GM23338 (cell line): Measurements from ENCODE around the gene NAGA. TPM values are rescaled to one million over a fixed set of nuclear protein-coding genes. Genes with fewer than 3 reads are reported as not detected.

Experiments used
- ATAC-seq: fragments of 200-7000 bp; cut with Tn5 transposase; 3 replicates; pipeline ENCODE4 v1.9.1; 2020
- DNase-seq: peaks from one replicate; pipeline ENCODE4 v3.0.0-alpha.2; 2015; ENCODE audit warnings: low spot score
- H2AFZ ChIP-seq: fragments of 200-600 bp; sonication (generic); 2 replicates; pipeline ENCODE4 v1.8.0; 2016; ENCODE audit warnings: antibody characterized with exemption, mild to moderate bottlenecking, moderate library complexity
- H3F3A ChIP-seq: fragments of 200-600 bp; sonication (generic); replicated peaks from 2 replicates; pipeline ENCODE4 v1.8.0; 2017; ENCODE audit warnings: antibody characterized with exemption, mixed run types, low read depth
- H3K27ac ChIP-seq: fragments of 200-600 bp; sonication (generic); 2 replicates; pipeline ENCODE4 v1.6.1; 2016; ENCODE audit warnings: low read depth
- H3K27me3 ChIP-seq: fragments of 200-600 bp; sonication (generic); 2 replicates; pipeline ENCODE4 v1.8.0; 2016; ENCODE audit warnings: mild to moderate bottlenecking, mixed run types, moderate library complexity; ENCODE audit not compliant: insufficient read depth
- H3K36me3 ChIP-seq: fragments of 200-600 bp; sonication (generic); 2 replicates; pipeline ENCODE4 v1.8.0; 2016; ENCODE audit warnings: mild to moderate bottlenecking; ENCODE audit not compliant: insufficient read depth
- H3K4me1 ChIP-seq: fragments of 200-600 bp; sonication (generic); 2 replicates; pipeline ENCODE4 v1.8.0; 2016; ENCODE audit warnings: mild to moderate bottlenecking, moderate library complexity; ENCODE audit not compliant: insufficient read depth
- H3K4me2 ChIP-seq: fragments of 200-600 bp; sonication (generic); 2 replicates; pipeline ENCODE4 v1.7.1; 2017; ENCODE audit warnings: mixed run types
- H3K4me3 ChIP-seq: fragments of 200-600 bp; sonication (generic); 2 replicates; pipeline ENCODE4 v1.6.1; 2016; ENCODE audit warnings: mixed run types
- H3K79me2 ChIP-seq: fragments of 200-600 bp; sonication (generic); replicated peaks from 2 replicates; pipeline ENCODE4 v1.8.0; 2017; ENCODE audit warnings: mild to moderate bottlenecking; ENCODE audit not compliant: insufficient read depth
- H3K9me2 ChIP-seq: fragments of 200-600 bp; sonication (generic); 2 replicates; pipeline ENCODE4 v1.8.0; 2017; ENCODE audit not compliant: insufficient read depth
- H4K20me1 ChIP-seq: fragments of 200-600 bp; sonication (generic); replicated peaks from 2 replicates; pipeline ENCODE4 v1.8.0; 2017; ENCODE audit warnings: mild to moderate bottlenecking; ENCODE audit not compliant: insufficient read depth
- H3K27ac Mint-ChIP-seq: 2 replicates; pipeline ENCODE4 v1.8.0; 2020; ENCODE audit warnings: inconsistent platforms, mild to moderate bottlenecking, moderate library complexity, mixed read lengths
- H3K27me3 Mint-ChIP-seq: 3 replicates; pipeline ENCODE4 v1.8.0; 2022; ENCODE audit warnings: low read depth, mild to moderate bottlenecking, moderate library complexity, mixed read lengths, inconsistent platforms; ENCODE audit not compliant: insufficient read depth, poor library complexity
- H3K36me3 Mint-ChIP-seq: 3 replicates; pipeline ENCODE4 v1.8.0; 2021; ENCODE audit warnings: low read depth, mild to moderate bottlenecking, inconsistent platforms, moderate library complexity, mixed read lengths
- H3K4me1 Mint-ChIP-seq: 3 replicates; pipeline ENCODE4 v1.8.0; 2020; ENCODE audit warnings: mild to moderate bottlenecking, inconsistent platforms, mixed read lengths
- H3K4me3 Mint-ChIP-seq: 3 replicates; pipeline ENCODE4 v1.8.0; 2021; ENCODE audit warnings: moderate library complexity, mild to moderate bottlenecking, inconsistent platforms, mixed read lengths
- H3K9me3 Mint-ChIP-seq: 3 replicates; pipeline ENCODE4 v1.8.0; 2020; ENCODE audit warnings: moderate library complexity, mild to moderate bottlenecking, inconsistent platforms, mixed read lengths
- CREB1 ChIP-seq: fragments of 250-450 bp; sonication (Bioruptor Pico); IDR thresholded peaks from 2 replicates; pipeline ENCODE4 v1.5.0; 2020; ENCODE audit warnings: low read depth, mild to moderate bottlenecking, moderate library complexity
- CTCF ChIP-seq, 2 experiments: fragments of 200-600 bp in 1 of 2; sonication (generic) in 1 of 2; conservative IDR thresholded peaks; 2 replicates each; pipeline versions ENCODE4 v1.5.1 to v1.6.1; 2016 to 2017; ENCODE audit warnings: antibody characterized with exemption in 2 of 2, low read depth in 2 of 2, mild to moderate bottlenecking in 2 of 2, moderate library complexity in 1 of 2
- ETS1 ChIP-seq: IDR thresholded peaks from 2 replicates; pipeline ENCODE4 v1.6.1; 2016; ENCODE audit warnings: antibody characterized with exemption
- EZH2 ChIP-seq: fragments of 200-600 bp; sonication (generic); IDR thresholded peaks from one replicate; pipeline ENCODE4 v1.8.0; 2017; ENCODE audit warnings: antibody characterized with exemption, mild to moderate bottlenecking, low read depth; ENCODE audit not compliant: unreplicated experiment
- EZH2phosphoT487 ChIP-seq: fragments of 200-600 bp; sonication (generic); IDR thresholded peaks from one replicate; pipeline ENCODE4 v1.8.1; 2018; ENCODE audit warnings: antibody characterized with exemption; ENCODE audit not compliant: unreplicated experiment
- JUNB ChIP-seq: IDR thresholded peaks from one replicate; pipeline ENCODE4 v1.6.1; 2016; ENCODE audit warnings: antibody characterized with exemption; ENCODE audit not compliant: unreplicated experiment
- POLR2AphosphoS5 ChIP-seq: IDR thresholded peaks from 2 replicates; pipeline ENCODE4 v1.6.1; 2016; ENCODE audit warnings: antibody characterized with exemption, low read depth
- STAT1 ChIP-seq: IDR thresholded peaks from one replicate; pipeline ENCODE4 v1.6.1; 2016; ENCODE audit warnings: antibody characterized with exemption; ENCODE audit not compliant: unreplicated experiment
- ZNF114 ChIP-seq: fragments of 250-450 bp; sonication (Bioruptor Pico); IDR thresholded peaks from 2 replicates; pipeline ENCODE4 v1.5.0; 2020; ENCODE audit warnings: mild to moderate bottlenecking, moderate library complexity
- ZNF462 ChIP-seq: fragments of 250-450 bp; sonication (Bioruptor Pico); IDR thresholded peaks from 2 replicates; pipeline ENCODE4 v1.5.0; 2020; ENCODE audit warnings: mild to moderate bottlenecking, moderate library complexity
- polyA plus RNA-seq: library from polyadenylated mRNA; unstranded; fragments of >200 nt; fragmentation: Nextera tagmentation; extraction: Ambion mirVana; gene quantifications from 2 replicates; pipeline ENCODE4 v1.2.1, GENCODE V29; 2016
- total RNA-seq: library from RNA; depleted of rRNA; stranded (reverse); fragments of >200 nt; shearing (Covaris generic); gene quantifications from 2 replicates; pipeline ENCODE4 v1.2.3, GENCODE V29; 2014

Gene NAGA
- total and polyA plus RNA-seq, 2 experiments from 2014 or later, result 6.3 to 21.4 TPM

GRCh38 chr22:42078469-42079318, 8.1 kb upstream of the NAGA start:
- Mint-ChIP-seq H3K36me3 (peaks cover 13% of the 10 kb centered on the region), H3K4me1 (peaks cover 23% of the 10 kb centered on the region), H3K4me3 (peak overlapping the region; percentile 97), H3K27ac (peak overlapping the region; percentile 98), H3K9me3 (no peaks in the 10 kb centered on the region; the same call in 2 of the 3 replicates), H3K27me3 (peaks cover 9% of the 10 kb centered on the region)
- Histone ChIP-seq H3K27me3 (peaks cover 3% of the 10 kb centered on the region; the same call in 1 of the 2 replicates), H3K27ac (peak overlapping the region; percentile 92), H3K4me2 (peak overlapping the region; percentile 87), H3K4me1 (peaks cover 9% of the 10 kb centered on the region; the same call in 1 of the 2 replicates), H3K4me3 (peak overlapping the region; percentile 68), H2AFZ (peak overlapping the region; percentile 88), H3K36me3 (no peaks in the 10 kb centered on the region), H3F3A (peaks cover 7% of the 10 kb centered on the region; the same call in 1 of the 2 replicates), H3K9me2 (no peaks in the 10 kb centered on the region), H4K20me1 (0 out of 2 replicates have a peak, but pooled peaks cover 4% of the 10 kb centered on the region), H3K79me2 (peaks cover 7% of the 10 kb centered on the region; the same call in 1 of the 2 replicates)
- peak; percentile 29 for DNase-seq
- ATAC-seq, result peak; percentile 41
- TF ChIP-seq CTCF (conservative IDR thresholded peaks at IDR 0.05; ENCODE audit: low read depth in 2 of 2) (no peak), EZH2 (no peak), ZNF114 (no peak), EZH2phosphoT487 (no peak), ETS1 (no peak), ZNF462 (no peak), STAT1 (no peak), CREB1 (CRISPR knock-in tag) (no peak), POLR2AphosphoS5 (no peak), JUNB (no peak)
